Liver (tissue), 9 donors: ENCODE measurements around the gene TRIP6. TPM values are rescaled to one million over a fixed set of nuclear protein-coding genes. Genes with fewer than 3 reads are reported as not detected.

Experiments
- DNase-seq: peaks from one replicate; pipeline ENCODE4 v3.0.0-alpha.2; 2017; ENCODE audit warnings: low spot score
- H3K27ac ChIP-seq, 2 donors: one replicate each; pipeline ENCODE4 v1.7.0; 2013; ENCODE audit warnings: inconsistent platforms in 2 of 2, low read length in 2 of 2, control low read depth in 1 of 2, low read depth in 1 of 2, mild to moderate bottlenecking in 1 of 2
- H3K27me3 ChIP-seq, 4 donors: one replicate each; pipeline versions ENCODE4 v1.6.1 to v1.7.0; 2013; ENCODE audit warnings: low read length in 3 of 4, inconsistent platforms in 1 of 4, mild to moderate bottlenecking in 1 of 4, moderate library complexity in 1 of 4; ENCODE audit not compliant: control insufficient read depth in 4 of 4, insufficient read depth in 4 of 4
- H3K36me3 ChIP-seq, 4 donors: one replicate each; pipeline versions ENCODE4 v1.6.1 to v1.7.0; 2013; ENCODE audit warnings: low read length in 3 of 4, mild to moderate bottlenecking in 3 of 4, low read depth in 1 of 4, moderate library complexity in 1 of 4; ENCODE audit not compliant: control insufficient read depth in 4 of 4, insufficient read depth in 3 of 4
- H3K4me1 ChIP-seq, 4 donors: one replicate each; pipeline versions ENCODE4 v1.6.1 to v1.7.0; 2013; ENCODE audit warnings: low read length in 3 of 4, mild to moderate bottlenecking in 3 of 4, moderate library complexity in 1 of 4; ENCODE audit not compliant: control insufficient read depth in 4 of 4, insufficient read depth in 4 of 4
- H3K4me3 ChIP-seq, 3 donors: one replicate each; pipeline versions ENCODE4 v1.6.1 to v1.7.0; 2013; ENCODE audit warnings: low read length in 3 of 3, control low read depth in 1 of 3, low read depth in 1 of 3, mild to moderate bottlenecking in 1 of 3
- H3K9ac ChIP-seq, 2 donors: one replicate each; pipeline ENCODE4 v1.7.0; 2013; ENCODE audit warnings: low read length in 2 of 2, mild to moderate bottlenecking in 2 of 2, moderate library complexity in 2 of 2, control low read depth in 1 of 2, low read depth in 1 of 2
- H3K9me3 ChIP-seq, 4 donors: one replicate each; pipeline versions ENCODE4 v1.6.1 to v1.7.0; 2013; ENCODE audit warnings: low read length in 3 of 4; ENCODE audit not compliant: control insufficient read depth in 4 of 4
- EGR1 ChIP-seq, 2 donors: IDR thresholded peaks; 2 replicates each; pipeline ENCODE4 v1.6.1; 2016 to 2018; ENCODE audit warnings: antibody characterized with exemption in 2 of 2, low read depth in 2 of 2
- FOXA1 ChIP-seq: IDR thresholded peaks from 2 replicates; pipeline ENCODE4 v1.6.1; 2016; ENCODE audit warnings: antibody characterized with exemption
- FOXA2 ChIP-seq: IDR thresholded peaks from 2 replicates; pipeline ENCODE4 v1.6.1; 2016; ENCODE audit warnings: antibody characterized with exemption
- GABPA ChIP-seq, 2 donors: IDR thresholded peaks in 1 of 2; conservative IDR thresholded peaks in 1 of 2; 2 replicates each; pipeline ENCODE4 v1.6.1; 2016; ENCODE audit warnings: antibody characterized with exemption in 2 of 2, mild to moderate bottlenecking in 1 of 2, moderate library complexity in 1 of 2
- HNF4A ChIP-seq, 2 donors: conservative IDR thresholded peaks; 2 replicates each; pipeline ENCODE4 v1.6.1; 2016; ENCODE audit warnings: antibody characterized with exemption in 2 of 2, mild to moderate bottlenecking in 2 of 2
- HNF4G ChIP-seq: IDR thresholded peaks from 2 replicates; pipeline ENCODE4 v1.6.1; 2016; ENCODE audit warnings: antibody characterized with exemption
- JUND ChIP-seq, 2 donors: IDR thresholded peaks; 2 replicates each; pipeline ENCODE4 v1.6.1; 2016; ENCODE audit warnings: antibody characterized with exemption in 2 of 2
- NR2F2 ChIP-seq: IDR thresholded peaks from 2 replicates; pipeline ENCODE4 v1.6.1; 2016; ENCODE audit warnings: antibody characterized with exemption
- RAD21 ChIP-seq, 2 donors: IDR thresholded peaks; 2 replicates each; pipeline ENCODE4 v1.6.1; 2016; ENCODE audit warnings: antibody characterized with exemption in 2 of 2, mild to moderate bottlenecking in 2 of 2
- RXRA ChIP-seq, 2 donors: IDR thresholded peaks; 2 replicates each; pipeline ENCODE4 v1.6.1; 2017 to 2018; ENCODE audit warnings: antibody characterized with exemption in 2 of 2, mild to moderate bottlenecking in 1 of 2
- SP1 ChIP-seq: IDR thresholded peaks from 2 replicates; pipeline ENCODE4 v1.6.1; 2018; ENCODE audit warnings: antibody characterized with exemption, mild to moderate bottlenecking
- TAF1 ChIP-seq: conservative IDR thresholded peaks from 2 replicates; pipeline ENCODE4 v1.6.1; 2016; ENCODE audit warnings: antibody characterized with exemption, mild to moderate bottlenecking
- YY1 ChIP-seq: IDR thresholded peaks from 2 replicates; pipeline ENCODE4 v1.6.1; 2016; ENCODE audit warnings: antibody characterized with exemption, mild to moderate bottlenecking
- WGBS: extraction: QIAGEN DNeasy Blood & Tissue Kit; methylation state at CpG from one replicate; pipeline ENCODE4 v1.1.7; 2013; 5-methylcytosine and 5-hydroxymethylcytosine counted together
- polyA plus RNA-seq, 2 donors: library from polyadenylated mRNA; stranded (reverse) in 1 of 2; unstranded in 1 of 2; fragments of 200-250 nt in 1 of 2; fragments of >200 nt in 1 of 2; fragmentation: Nextera tagmentation in 1 of 2; extraction: Ambion mirVana in 1 of 2; gene quantifications; one replicate each; pipeline versions ENCODE4 v1.2.1 to v1.2.3, GENCODE V29; 2013 to 2015
- total RNA-seq, 2 donors: library from RNA; depleted of rRNA; stranded (reverse); fragments of >200 nt; gene quantifications; one replicate each; pipeline ENCODE4 v1.2.3, GENCODE V29; 2014
- TF ChIP-seq, protein P1 (sequence below): IDR thresholded peaks from 2 replicates; pipeline ENCODE4 v1.6.1; 2016; ENCODE audit warnings: antibody characterized with exemption
- TF ChIP-seq, protein P2 (sequence below): IDR thresholded peaks from 2 replicates; pipeline ENCODE4 v1.6.1; 2016; ENCODE audit warnings: antibody characterized with exemption
- TF ChIP-seq, protein P3 (sequence below): IDR thresholded peaks from 2 replicates; pipeline ENCODE4 v1.6.1; 2016; ENCODE audit warnings: antibody characterized with exemption
- TF ChIP-seq, protein P4 (sequence below): fragments of 150-350 bp; IDR thresholded peaks from 2 replicates; pipeline ENCODE4 v1.5.1; 2017; ENCODE audit warnings: improper control_type of control experiment, low read depth, low read length; ENCODE audit not compliant: missing input control
- TF ChIP-seq, protein P5 (sequence below): IDR thresholded peaks from 2 replicates; pipeline ENCODE4 v1.6.1; 2016; ENCODE audit warnings: antibody characterized with exemption, mild to moderate bottlenecking
- donor health status: healthy.
- donor health status: healthy.
- donor health status: healthy.
- donor health status: healthy.
- donor health status: healthy.

TRIP6 gene
- total and polyA plus RNA-seq, 4 donors = 14.6 to 30.7 (median 18.1) TPM

DNA sequence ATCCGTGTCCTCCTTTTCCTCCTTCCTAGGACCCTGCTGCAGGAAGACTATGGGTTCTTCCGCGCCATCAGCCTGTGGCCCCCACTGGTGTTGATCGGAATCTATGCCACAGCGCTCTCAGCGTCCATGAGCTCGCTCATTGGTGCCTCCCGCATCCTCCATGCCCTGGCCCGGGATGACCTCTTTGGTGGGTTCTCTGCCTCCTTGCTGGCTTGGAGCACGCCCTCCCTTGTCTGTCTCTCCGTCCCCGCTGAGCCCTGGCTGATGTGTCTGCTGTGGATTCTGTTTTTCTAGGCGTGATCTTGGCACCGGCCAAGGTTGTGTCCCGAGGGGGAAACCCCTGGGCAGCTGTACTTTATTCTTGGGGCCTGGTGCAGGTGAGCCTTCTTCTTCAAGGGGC, 7.3 kb upstream of the TRIP6 start:
- 83% methylated on average over 15 of the region's 15 CpGs for WGBS

More for the DNA sequence above, 7.3 kb upstream of the TRIP6 start:
- TF ChIP-seq JUND (IDR thresholded peaks at IDR 0.05) (no peak), YY1 (no peak), TAF1 (no peak), FOXA2 (no peak), NR2F2 (no peak), RXRA (IDR thresholded peaks at IDR 0.05) (no peak), RAD21 (IDR thresholded peaks at IDR 0.05) (no peak), HNF4A (conservative IDR thresholded peaks at IDR 0.05) (no peak), HNF4G (no peak), EGR1 (IDR thresholded peaks at IDR 0.05; ENCODE audit: low read depth in 2 of 2) (no peak), SP1 (no peak), FOXA1 (no peak), GABPA (IDR thresholded peaks at IDR 0.05 in 1 of 2, conservative IDR thresholded peaks at IDR 0.05 in 1 of 2) (no peak)
- TF ChIP-seq, protein P1, sequence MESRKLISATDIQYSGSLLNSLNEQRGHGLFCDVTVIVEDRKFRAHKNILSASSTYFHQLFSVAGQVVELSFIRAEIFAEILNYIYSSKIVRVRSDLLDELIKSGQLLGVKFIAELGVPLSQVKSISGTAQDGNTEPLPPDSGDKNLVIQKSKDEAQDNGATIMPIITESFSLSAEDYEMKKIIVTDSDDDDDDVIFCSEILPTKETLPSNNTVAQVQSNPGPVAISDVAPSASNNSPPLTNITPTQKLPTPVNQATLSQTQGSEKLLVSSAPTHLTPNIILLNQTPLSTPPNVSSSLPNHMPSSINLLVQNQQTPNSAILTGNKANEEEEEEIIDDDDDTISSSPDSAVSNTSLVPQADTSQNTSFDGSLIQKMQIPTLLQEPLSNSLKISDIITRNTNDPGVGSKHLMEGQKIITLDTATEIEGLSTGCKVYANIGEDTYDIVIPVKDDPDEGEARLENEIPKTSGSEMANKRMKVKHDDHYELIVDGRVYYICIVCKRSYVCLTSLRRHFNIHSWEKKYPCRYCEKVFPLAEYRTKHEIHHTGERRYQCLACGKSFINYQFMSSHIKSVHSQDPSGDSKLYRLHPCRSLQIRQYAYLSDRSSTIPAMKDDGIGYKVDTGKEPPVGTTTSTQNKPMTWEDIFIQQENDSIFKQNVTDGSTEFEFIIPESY = no peak
- TF ChIP-seq, protein P2, sequence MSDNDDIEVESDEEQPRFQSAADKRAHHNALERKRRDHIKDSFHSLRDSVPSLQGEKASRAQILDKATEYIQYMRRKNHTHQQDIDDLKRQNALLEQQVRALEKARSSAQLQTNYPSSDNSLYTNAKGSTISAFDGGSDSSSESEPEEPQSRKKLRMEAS = no peak
- TF ChIP-seq, protein P3, sequence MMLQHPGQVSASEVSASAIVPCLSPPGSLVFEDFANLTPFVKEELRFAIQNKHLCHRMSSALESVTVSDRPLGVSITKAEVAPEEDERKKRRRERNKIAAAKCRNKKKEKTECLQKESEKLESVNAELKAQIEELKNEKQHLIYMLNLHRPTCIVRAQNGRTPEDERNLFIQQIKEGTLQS = no peak
- TF ChIP-seq, protein P4, sequence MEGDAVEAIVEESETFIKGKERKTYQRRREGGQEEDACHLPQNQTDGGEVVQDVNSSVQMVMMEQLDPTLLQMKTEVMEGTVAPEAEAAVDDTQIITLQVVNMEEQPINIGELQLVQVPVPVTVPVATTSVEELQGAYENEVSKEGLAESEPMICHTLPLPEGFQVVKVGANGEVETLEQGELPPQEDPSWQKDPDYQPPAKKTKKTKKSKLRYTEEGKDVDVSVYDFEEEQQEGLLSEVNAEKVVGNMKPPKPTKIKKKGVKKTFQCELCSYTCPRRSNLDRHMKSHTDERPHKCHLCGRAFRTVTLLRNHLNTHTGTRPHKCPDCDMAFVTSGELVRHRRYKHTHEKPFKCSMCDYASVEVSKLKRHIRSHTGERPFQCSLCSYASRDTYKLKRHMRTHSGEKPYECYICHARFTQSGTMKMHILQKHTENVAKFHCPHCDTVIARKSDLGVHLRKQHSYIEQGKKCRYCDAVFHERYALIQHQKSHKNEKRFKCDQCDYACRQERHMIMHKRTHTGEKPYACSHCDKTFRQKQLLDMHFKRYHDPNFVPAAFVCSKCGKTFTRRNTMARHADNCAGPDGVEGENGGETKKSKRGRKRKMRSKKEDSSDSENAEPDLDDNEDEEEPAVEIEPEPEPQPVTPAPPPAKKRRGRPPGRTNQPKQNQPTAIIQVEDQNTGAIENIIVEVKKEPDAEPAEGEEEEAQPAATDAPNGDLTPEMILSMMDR = no peak
- TF ChIP-seq, protein P5, sequence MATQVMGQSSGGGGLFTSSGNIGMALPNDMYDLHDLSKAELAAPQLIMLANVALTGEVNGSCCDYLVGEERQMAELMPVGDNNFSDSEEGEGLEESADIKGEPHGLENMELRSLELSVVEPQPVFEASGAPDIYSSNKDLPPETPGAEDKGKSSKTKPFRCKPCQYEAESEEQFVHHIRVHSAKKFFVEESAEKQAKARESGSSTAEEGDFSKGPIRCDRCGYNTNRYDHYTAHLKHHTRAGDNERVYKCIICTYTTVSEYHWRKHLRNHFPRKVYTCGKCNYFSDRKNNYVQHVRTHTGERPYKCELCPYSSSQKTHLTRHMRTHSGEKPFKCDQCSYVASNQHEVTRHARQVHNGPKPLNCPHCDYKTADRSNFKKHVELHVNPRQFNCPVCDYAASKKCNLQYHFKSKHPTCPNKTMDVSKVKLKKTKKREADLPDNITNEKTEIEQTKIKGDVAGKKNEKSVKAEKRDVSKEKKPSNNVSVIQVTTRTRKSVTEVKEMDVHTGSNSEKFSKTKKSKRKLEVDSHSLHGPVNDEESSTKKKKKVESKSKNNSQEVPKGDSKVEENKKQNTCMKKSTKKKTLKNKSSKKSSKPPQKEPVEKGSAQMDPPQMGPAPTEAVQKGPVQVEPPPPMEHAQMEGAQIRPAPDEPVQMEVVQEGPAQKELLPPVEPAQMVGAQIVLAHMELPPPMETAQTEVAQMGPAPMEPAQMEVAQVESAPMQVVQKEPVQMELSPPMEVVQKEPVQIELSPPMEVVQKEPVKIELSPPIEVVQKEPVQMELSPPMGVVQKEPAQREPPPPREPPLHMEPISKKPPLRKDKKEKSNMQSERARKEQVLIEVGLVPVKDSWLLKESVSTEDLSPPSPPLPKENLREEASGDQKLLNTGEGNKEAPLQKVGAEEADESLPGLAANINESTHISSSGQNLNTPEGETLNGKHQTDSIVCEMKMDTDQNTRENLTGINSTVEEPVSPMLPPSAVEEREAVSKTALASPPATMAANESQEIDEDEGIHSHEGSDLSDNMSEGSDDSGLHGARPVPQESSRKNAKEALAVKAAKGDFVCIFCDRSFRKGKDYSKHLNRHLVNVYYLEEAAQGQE = no peak
- no peaks in the 10 kb centered on the region for H3K27me3 ChIP-seq
- no peak for DNase-seq
- H3K4me3 ChIP-seq = no peak overlapping the region
- peaks cover 5 to 15% (median 11%) of the 10 kb centered on the region in 4 donors for H3K4me1 ChIP-seq
- H3K27ac ChIP-seq = no peak overlapping the region
- no peak overlapping the region for H3K9ac ChIP-seq
- peaks cover 0 to 3% (median 2%) of the 10 kb centered on the region in 4 donors for H3K36me3 ChIP-seq
- no peaks in the 10 kb centered on the region for H3K9me3 ChIP-seq
